HepG2 (cell line): Measurements from ENCODE around the gene ICAM3. TPM values are rescaled to one million over a fixed set of nuclear protein-coding genes. Genes with fewer than 3 reads are reported as not detected.
A peak's percentile ranks its signal among the peaks of the same experiment; 100 is the strongest.

Experiments used
- BCLAF1 ChIP-seq: fragments of 450-650 bp; IDR thresholded peaks from 2 replicates; pipeline ENCODE4 v1.6.1; 2017; ENCODE audit warnings: mild to moderate bottlenecking
- BRCA1 ChIP-seq: sonication (generic); formaldehyde crosslinking; IDR thresholded peaks from 2 replicates; pipeline ENCODE4 v1.4.0; 2020; ENCODE audit warnings: missing genetic modification reagents
- CCAR2 ChIP-seq: fragments of 200-400 bp; formaldehyde crosslinking; optimal IDR thresholded peaks from 2 replicates; pipeline ENCODE3; 2018; ENCODE audit warnings: low read depth, mild to moderate bottlenecking, low read length, moderate library complexity
- CSRNP1 ChIP-seq: sonication (generic); formaldehyde crosslinking; IDR thresholded peaks from 2 replicates; pipeline ENCODE4 v1.8.1; 2023; ENCODE audit warnings: mild to moderate bottlenecking, missing genetic modification reagents
- CSRNP2 ChIP-seq: sonication (generic); formaldehyde crosslinking; conservative IDR thresholded peaks from 2 replicates; pipeline ENCODE4 v1.8.0; 2022; ENCODE audit warnings: low read depth, missing genetic modification reagents
- DBP ChIP-seq: sonication (generic); formaldehyde crosslinking; IDR thresholded peaks from 2 replicates; pipeline ENCODE4 v1.4.0; 2020; ENCODE audit warnings: missing genetic modification reagents; ENCODE audit errors: not compliant biosample characterization
- MED8 ChIP-seq: sonication (generic); formaldehyde crosslinking; IDR thresholded peaks from 2 replicates; pipeline ENCODE4 v1.8.1; 2023; ENCODE audit warnings: mild to moderate bottlenecking, missing genetic modification reagents; ENCODE audit not compliant: insufficient replicate concordance
- MXI1 ChIP-seq: IDR thresholded peaks from 3 replicates; pipeline ENCODE4 v1.6.1; 2012; ENCODE audit warnings: low read depth, low read length, inconsistent platforms, borderline replicate concordance
- SMAD3 ChIP-seq: sonication (generic); formaldehyde crosslinking; IDR thresholded peaks from 2 replicates; pipeline ENCODE4 v1.4.0; 2020; ENCODE audit warnings: missing genetic modification reagents
- SOX6 ChIP-seq, 2 experiments: fragments of 450-650 bp in 1 of 2; sonication (generic) in 1 of 2; formaldehyde crosslinking in 1 of 2; IDR thresholded peaks; 2 replicates each; pipeline versions ENCODE4 v1.4.0 to v1.6.1; 2017 to 2020; ENCODE audit warnings: antibody characterized with exemption in 1 of 2, mild to moderate bottlenecking in 1 of 2, missing genetic modification reagents in 1 of 2
- TAF15 ChIP-seq: fragments of 200-400 bp; formaldehyde crosslinking; IDR thresholded peaks from one replicate; pipeline ENCODE4 v1.6.1; 2018; ENCODE audit warnings: mild to moderate bottlenecking, low read depth, low read length; ENCODE audit not compliant: poor library complexity, severe bottlenecking
- TCF12 ChIP-seq, 2 experiments: fragments of 450-650 bp in 1 of 2; sonication (generic) in 1 of 2; formaldehyde crosslinking in 1 of 2; IDR thresholded peaks; 2 replicates each; pipeline versions ENCODE4 v1.6.1 to v1.8.0; 2017 to 2022; ENCODE audit warnings: antibody characterized with exemption in 1 of 2, mild to moderate bottlenecking in 1 of 2, missing genetic modification reagents in 1 of 2, moderate library complexity in 1 of 2
- TEAD3 ChIP-seq: optimal IDR thresholded peaks from 2 replicates; pipeline ENCODE3; 2016; ENCODE audit warnings: borderline replicate concordance
- ZNF275 ChIP-seq: sonication (generic); formaldehyde crosslinking; IDR thresholded peaks from 2 replicates; pipeline ENCODE4 v1.8.0; 2022; ENCODE audit warnings: missing genetic modification reagents, mild to moderate bottlenecking, inconsistent platforms, borderline replicate concordance
- ZNF709 ChIP-seq: sonication (generic); formaldehyde crosslinking; IDR thresholded peaks from 2 replicates; pipeline ENCODE4 v1.5.0; 2020; ENCODE audit warnings: mild to moderate bottlenecking, missing genetic modification reagents
- ZNF776 ChIP-seq: sonication (generic); formaldehyde crosslinking; IDR thresholded peaks from 2 replicates; pipeline ENCODE4 v1.4.0; 2020; ENCODE audit warnings: mild to moderate bottlenecking, missing genetic modification reagents
- polyA plus RNA-seq, 8 experiments: library from polyadenylated mRNA; depleted of rRNA in 3 of 8; stranded (reverse) in 7 of 8; unstranded in 1 of 8; fragments of >200 nt; fragmentation: Illumina TruSeq in 4 of 8; extraction: Trizol in 4 of 8; gene quantifications; 2 replicates each; pipeline versions ENCODE4 v1.2.1 to v1.2.3, GENCODE V29; 2011 to 2016; ENCODE audit warnings: low read depth in 4 of 8, missing spikeins in 1 of 8, mixed read lengths in 1 of 8; ENCODE audit not compliant: insufficient read depth in 1 of 8
- total RNA-seq, 5 experiments: library from RNA; depleted of rRNA; stranded (reverse); fragments of >200 nt; fragmentation: Illumina TruSeq; extraction: Trizol; gene quantifications; 2 replicates each; pipeline ENCODE4 v1.2.3, GENCODE V29; 2016; ENCODE audit warnings: low read depth in 1 of 5

ICAM3 gene
- total and polyA plus RNA-seq, 2 of the 13 experiments (the other 11 are each of a cell fraction or from before 2014, with no cell fraction given) = 14.1 to 21.0 TPM

- TF ChIP-seq ZNF709 (no peak), CSRNP1 (CRISPR knock-in tag) (no peak), CSRNP2 (CRISPR knock-in tag) (no peak), SMAD3 (CRISPR knock-in tag) (0 out of 2 replicates have a peak, but pooled peaks have one; percentile 60), TEAD3 (CRISPR knock-in tag) (peak; percentile 93), BRCA1 (CRISPR knock-in tag) (no peak), DBP (no peak), BCLAF1 (no peak), ZNF776 (no peak), MED8 (CRISPR knock-in tag) (peak; percentile 22), MXI1 (peak; percentile 10; the same call in 1 of the 3 replicates), TCF12 (IDR thresholded peaks at IDR 0.05) (no peak), TCF12 (CRISPR knock-in tag; IDR thresholded peaks at IDR 0.05) (peak; percentile 43; the same call in 1 of the 2 replicates), ZNF275 (CRISPR knock-in tag) (0 out of 2 replicates have a peak, but pooled peaks have one; percentile 51), SOX6 (IDR thresholded peaks at IDR 0.05) (no peak), SOX6 (CRISPR knock-in tag; IDR thresholded peaks at IDR 0.05) (peak; percentile 42; the same call in 1 of the 2 replicates), CCAR2 (no peak), TAF15 (no peak)
Observed at GRCh38 chr19:10388957-10389356, 49.5 kb upstream of the ICAM3 start (continued).
